ENCODE data around the gene DOK4. TPM values are rescaled to one million over a fixed set of nuclear protein-coding genes. Genes with fewer than 3 reads are reported as not detected.

The DOK4 gene
- total and polyA plus RNA-seq, 5 donors from 2014 or later = 0.99 to 1.8 (median 1.2) TPM

DNA sequence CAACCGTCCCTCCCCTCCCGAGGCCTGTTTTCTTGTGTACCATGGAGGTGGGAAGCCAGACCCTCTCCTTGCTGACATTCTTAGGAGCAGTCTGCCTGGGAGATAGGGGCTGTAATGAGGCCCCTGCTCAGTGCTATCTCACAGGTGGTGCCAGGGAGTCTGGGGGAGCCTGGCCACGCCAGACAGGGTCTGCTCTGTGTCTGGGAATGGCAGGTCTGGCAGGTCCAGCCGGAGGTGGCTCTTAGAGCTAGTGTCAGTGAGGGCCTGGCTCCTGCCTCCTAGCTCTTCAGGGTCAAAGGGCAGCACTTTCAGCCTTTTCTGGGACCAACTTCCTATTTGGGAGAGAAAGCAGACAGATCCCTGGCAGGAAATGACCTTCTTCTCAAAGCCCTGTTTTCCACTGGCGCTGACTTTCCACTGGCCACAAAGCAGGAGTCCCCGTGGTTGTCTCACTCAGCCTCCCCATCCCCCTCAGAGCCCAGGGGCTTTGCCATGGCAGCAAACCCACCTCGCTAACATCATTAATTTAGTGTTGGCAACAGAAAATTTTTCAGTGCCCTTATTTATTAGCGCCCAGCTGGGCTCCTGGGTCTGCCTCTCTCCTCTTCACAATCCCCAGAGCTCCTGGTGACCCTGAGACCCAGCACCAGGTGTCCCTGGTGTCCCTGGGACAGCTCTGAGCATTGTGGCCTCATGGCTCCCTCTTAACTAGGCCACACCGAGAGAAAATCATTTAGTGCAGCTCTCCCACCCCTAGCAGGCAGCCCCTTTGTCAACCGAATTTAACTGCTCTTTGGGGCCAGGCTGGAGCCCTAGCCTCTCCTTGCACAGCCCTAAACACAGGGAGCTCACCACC, 24.0 kb upstream of the DOK4 start:
- Histone ChIP-seq H3K4me1 (ENCODE audit: control insufficient read depth, insufficient read depth, low read length, poor library complexity, severe bottlenecking) (no peaks in the 10 kb centered on the region), H3K36me3 (ENCODE audit: control insufficient read depth, insufficient read depth, low read length) (no peaks in the 10 kb centered on the region), H3K27ac (ENCODE audit: insufficient read depth, low read length, poor library complexity, severe bottlenecking) (no peak overlapping the region), H3K9me3 (ENCODE audit: control insufficient read depth in 2 of 2, low read length in 2 of 2) (no peaks in the 10 kb centered on the region), H3K4me3 (ENCODE audit: low read depth, low read length) (no peak overlapping the region), H3K27me3 (ENCODE audit: control insufficient read depth, insufficient read depth, low read length) (no peaks in the 10 kb centered on the region)
- Mint-ChIP-seq H3K4me3 (no peak overlapping the region), H3K36me3 (peaks cover 17% of the 10 kb centered on the region), H3K27me3 (peaks cover 5% of the 10 kb centered on the region), H3K27ac (no peak overlapping the region), H3K4me1 (no peaks in the 10 kb centered on the region), H3K9me3 (no peaks in the 10 kb centered on the region)
- no peak for DNase-seq
- ATAC-seq (ENCODE audit: low read depth in 2 of 2) = no peak

DNA sequence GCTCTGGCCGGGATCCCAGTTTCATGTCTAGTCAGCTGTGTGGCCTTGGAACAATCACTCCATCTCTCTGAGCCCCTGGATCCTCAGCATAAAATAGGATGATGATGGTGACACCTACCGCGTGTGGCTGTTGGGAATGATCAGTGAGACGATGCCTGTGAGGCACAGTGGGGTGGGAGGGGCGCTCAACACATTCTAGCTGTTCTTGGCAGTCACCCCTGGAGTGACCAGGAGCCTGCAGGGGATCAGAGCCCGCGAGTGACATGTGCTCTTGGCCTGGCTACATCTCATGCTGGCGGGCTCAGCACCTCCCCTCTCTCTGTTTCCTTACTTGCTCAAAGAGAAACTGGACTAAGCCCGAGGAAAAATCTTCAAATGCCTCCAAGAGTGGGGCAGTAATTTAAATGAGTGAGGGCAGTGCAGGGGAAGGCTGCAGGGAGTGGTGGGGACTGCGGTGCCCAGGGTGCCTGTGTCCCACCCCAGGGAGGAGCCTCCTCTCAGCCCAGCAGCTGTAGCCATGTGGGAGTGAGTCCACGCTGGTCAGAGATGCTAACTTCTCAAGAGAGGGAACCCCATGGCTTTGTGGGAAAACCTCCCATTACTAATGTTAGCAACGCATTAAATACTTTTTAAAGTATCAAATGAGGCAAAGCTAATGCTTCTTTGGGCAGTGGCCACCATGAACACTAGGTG, 23.1 kb upstream of the DOK4 start:
- Mint-ChIP-seq H3K27me3 (peaks cover 5% of the 10 kb centered on the region), H3K4me1 (no peaks in the 10 kb centered on the region), H3K27ac (no peak overlapping the region), H3K4me3 (no peak overlapping the region), H3K9me3 (no peaks in the 10 kb centered on the region), H3K36me3 (peaks cover 14% of the 10 kb centered on the region)
- Histone ChIP-seq H3K27me3 (ENCODE audit: control insufficient read depth, insufficient read depth, low read length) (no peaks in the 10 kb centered on the region), H3K27ac (ENCODE audit: insufficient read depth, low read length, poor library complexity, severe bottlenecking) (no peak overlapping the region), H3K9me3 (ENCODE audit: control insufficient read depth in 2 of 2, low read length in 2 of 2) (no peaks in the 10 kb centered on the region), H3K4me3 (ENCODE audit: low read depth, low read length) (no peak overlapping the region), H3K4me1 (ENCODE audit: control insufficient read depth, insufficient read depth, low read length, poor library complexity, severe bottlenecking) (no peaks in the 10 kb centered on the region), H3K36me3 (ENCODE audit: control insufficient read depth, insufficient read depth, low read length) (no peaks in the 10 kb centered on the region)
- ATAC-seq (ENCODE audit: low read depth in 2 of 2) (no peak), DNase-seq (no peak)

DNA sequence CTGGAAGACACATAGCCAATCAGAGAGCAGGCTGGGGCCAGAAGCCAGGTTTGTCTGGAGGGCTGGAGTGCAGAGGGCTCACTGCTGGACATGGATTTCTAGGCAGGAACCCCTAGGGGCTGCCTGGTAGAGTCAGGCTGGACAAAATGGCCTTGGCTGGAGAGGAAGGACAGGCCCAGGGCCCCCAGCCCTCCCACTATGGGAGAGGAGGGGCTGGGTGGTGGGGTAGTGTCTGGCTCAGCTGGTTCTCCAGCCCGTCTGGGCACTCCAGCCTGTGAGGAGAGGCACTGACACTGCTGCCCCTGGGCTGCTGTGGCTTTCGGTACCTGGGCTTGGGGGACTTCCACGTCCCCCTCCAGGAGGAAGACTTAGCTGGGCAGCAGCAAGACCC, 21.7 kb upstream of the DOK4 start:
- Mint-ChIP-seq H3K4me3 (no peak overlapping the region), H3K4me1 (no peaks in the 10 kb centered on the region), H3K9me3 (no peaks in the 10 kb centered on the region), H3K27me3 (peaks cover 5% of the 10 kb centered on the region), H3K36me3 (peaks cover 3% of the 10 kb centered on the region), H3K27ac (no peak overlapping the region)
- Histone ChIP-seq H3K36me3 (ENCODE audit: control insufficient read depth, insufficient read depth, low read length) (no peaks in the 10 kb centered on the region), H3K27ac (ENCODE audit: insufficient read depth, low read length, poor library complexity, severe bottlenecking) (no peak overlapping the region), H3K4me1 (ENCODE audit: control insufficient read depth, insufficient read depth, low read length, poor library complexity, severe bottlenecking) (no peaks in the 10 kb centered on the region), H3K9me3 (ENCODE audit: control insufficient read depth in 2 of 2, low read length in 2 of 2) (no peaks in the 10 kb centered on the region), H3K4me3 (ENCODE audit: low read depth, low read length) (no peak overlapping the region), H3K27me3 (ENCODE audit: control insufficient read depth, insufficient read depth, low read length) (no peaks in the 10 kb centered on the region)
- DNase-seq = no peak
- ATAC-seq (ENCODE audit: low read depth in 2 of 2) = no peak

DNA sequence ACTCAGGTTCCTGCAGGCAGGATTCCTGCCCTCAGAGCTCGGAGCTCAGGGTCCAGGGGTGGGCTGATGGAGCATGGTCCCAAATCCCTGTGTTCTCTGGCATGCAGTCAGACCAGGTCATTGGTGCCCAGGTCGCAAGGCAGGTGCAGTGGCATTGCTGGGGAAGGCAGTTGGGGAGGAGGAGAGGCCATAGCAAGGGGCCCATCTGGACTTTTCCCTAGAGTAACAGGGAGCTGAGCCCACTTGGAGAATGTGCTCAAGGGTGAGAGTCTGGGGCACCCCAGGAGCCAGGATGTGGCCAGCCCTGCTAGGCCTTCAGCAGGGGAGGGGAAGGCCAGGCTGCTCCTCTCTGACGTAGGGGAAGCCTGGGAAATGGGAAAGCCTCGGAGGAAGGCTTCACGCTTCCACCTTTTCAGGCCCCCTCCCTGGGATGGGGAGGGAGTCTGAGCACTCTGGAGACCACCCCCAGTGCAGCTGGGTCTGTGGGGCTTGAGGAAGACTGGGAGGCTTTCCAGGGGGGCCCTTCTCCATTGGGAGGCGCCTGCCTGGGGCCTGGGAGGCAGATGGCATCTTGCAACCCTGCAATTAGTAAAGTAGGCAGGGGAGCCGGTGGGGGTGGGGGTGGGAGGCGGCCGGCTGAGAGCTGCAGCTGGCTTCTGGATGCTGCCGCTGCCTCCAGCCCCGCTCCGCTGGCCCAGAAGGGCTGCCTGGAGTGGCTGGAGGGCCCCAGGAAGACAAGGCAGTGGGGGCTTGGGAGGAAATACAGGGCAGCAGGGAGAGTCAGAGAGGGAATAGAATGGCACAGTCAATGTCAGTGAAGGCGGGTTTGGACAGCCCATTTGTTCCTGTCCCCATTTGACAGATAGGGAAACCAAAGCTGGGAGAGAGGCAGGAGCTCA, 21.1 kb upstream of the DOK4 start:
- Histone ChIP-seq H3K36me3 (ENCODE audit: control insufficient read depth, insufficient read depth, low read length) (no peaks in the 10 kb centered on the region), H3K27me3 (ENCODE audit: control insufficient read depth, insufficient read depth, low read length) (no peaks in the 10 kb centered on the region), H3K4me1 (ENCODE audit: control insufficient read depth, insufficient read depth, low read length, poor library complexity, severe bottlenecking) (no peaks in the 10 kb centered on the region), H3K4me3 (ENCODE audit: low read depth, low read length) (no peak overlapping the region), H3K9me3 (ENCODE audit: control insufficient read depth in 2 of 2, low read length in 2 of 2) (no peaks in the 10 kb centered on the region), H3K27ac (ENCODE audit: insufficient read depth, low read length, poor library complexity, severe bottlenecking) (no peak overlapping the region)
- H3K9me3 Mint-ChIP-seq = no peaks in the 10 kb centered on the region
- DNase-seq = no peak
- peaks cover 5% of the 10 kb centered on the region for H3K27me3 Mint-ChIP-seq
- H3K4me3 Mint-ChIP-seq = no peak overlapping the region
- no peak for ATAC-seq (ENCODE audit: low read depth in 2 of 2)
- H3K36me3 Mint-ChIP-seq = no peaks in the 10 kb centered on the region
- no peaks in the 10 kb centered on the region for H3K4me1 Mint-ChIP-seq
- H3K27ac Mint-ChIP-seq = no peak overlapping the region

GRCh38 chr16:57505169-57505568, 18.9 kb upstream of the DOK4 start:
- Histone ChIP-seq H3K27ac (ENCODE audit: insufficient read depth, low read length, poor library complexity, severe bottlenecking) (no peak overlapping the region), H3K9me3 (ENCODE audit: control insufficient read depth in 2 of 2, low read length in 2 of 2) (no peaks in the 10 kb centered on the region), H3K4me3 (ENCODE audit: low read depth, low read length) (no peak overlapping the region), H3K4me1 (ENCODE audit: control insufficient read depth, insufficient read depth, low read length, poor library complexity, severe bottlenecking) (no peaks in the 10 kb centered on the region), H3K27me3 (ENCODE audit: control insufficient read depth, insufficient read depth, low read length) (no peaks in the 10 kb centered on the region), H3K36me3 (ENCODE audit: control insufficient read depth, insufficient read depth, low read length) (no peaks in the 10 kb centered on the region)
- no peaks in the 10 kb centered on the region for H3K9me3 Mint-ChIP-seq
- H3K27ac Mint-ChIP-seq = peak overlapping the region in 1 of 3 donors; percentile 74
- no peak for ATAC-seq (ENCODE audit: low read depth in 2 of 2)
- H3K36me3 Mint-ChIP-seq = no peaks in the 10 kb centered on the region
- H3K4me3 Mint-ChIP-seq = no peak overlapping the region
- DNase-seq = no peak
- H3K27me3 Mint-ChIP-seq = peaks cover 5% of the 10 kb centered on the region
- H3K4me1 Mint-ChIP-seq = peaks cover 0 to 6% (median 0%) of the 10 kb centered on the region in 4 donors

GRCh38 chr16:57504491-57504890, 18.2 kb upstream of the DOK4 start:
- no peaks in the 10 kb centered on the region for H3K36me3 Mint-ChIP-seq
- H3K27ac Mint-ChIP-seq = no peak overlapping the region
- no peaks in the 10 kb centered on the region for H3K9me3 Mint-ChIP-seq
- DNase-seq = no peak
- no peak overlapping the region for H3K27ac ChIP-seq (ENCODE audit: insufficient read depth, low read length, poor library complexity, severe bottlenecking)
- H3K4me3 Mint-ChIP-seq = no peak overlapping the region
- H3K4me1 ChIP-seq (ENCODE audit: control insufficient read depth, insufficient read depth, low read length, poor library complexity, severe bottlenecking) = no peaks in the 10 kb centered on the region
- H3K27me3 ChIP-seq (ENCODE audit: control insufficient read depth, insufficient read depth, low read length) = no peaks in the 10 kb centered on the region
- H3K4me1 Mint-ChIP-seq = peaks cover 0 to 6% (median 0%) of the 10 kb centered on the region in 4 donors
- H3K36me3 ChIP-seq (ENCODE audit: control insufficient read depth, insufficient read depth, low read length) = no peaks in the 10 kb centered on the region
- H3K27me3 Mint-ChIP-seq = peaks cover 5% of the 10 kb centered on the region
- no peak overlapping the region for H3K4me3 ChIP-seq (ENCODE audit: low read depth, low read length)
- no peaks in the 10 kb centered on the region for H3K9me3 ChIP-seq (ENCODE audit: control insufficient read depth in 2 of 2, low read length in 2 of 2)
- no peak for ATAC-seq (ENCODE audit: low read depth in 2 of 2)

GRCh38 chr16:57504001-57504400, 17.7 kb upstream of the DOK4 start:
- Mint-ChIP-seq H3K4me1 (peaks cover 0 to 6% (median 0%) of the 10 kb centered on the region in 4 donors), H3K9me3 (no peaks in the 10 kb centered on the region), H3K27me3 (peaks cover 5% of the 10 kb centered on the region), H3K27ac (no peak overlapping the region), H3K4me3 (no peak overlapping the region), H3K36me3 (no peaks in the 10 kb centered on the region)
- no peak overlapping the region for H3K27ac ChIP-seq (ENCODE audit: insufficient read depth, low read length, poor library complexity, severe bottlenecking)
- no peaks in the 10 kb centered on the region for H3K9me3 ChIP-seq (ENCODE audit: control insufficient read depth in 2 of 2, low read length in 2 of 2)
- H3K4me3 ChIP-seq (ENCODE audit: low read depth, low read length) = no peak overlapping the region
- H3K36me3 ChIP-seq (ENCODE audit: control insufficient read depth, insufficient read depth, low read length) = no peaks in the 10 kb centered on the region
- DNase-seq (no peak), ATAC-seq (ENCODE audit: low read depth in 2 of 2) (no peak)
- no peaks in the 10 kb centered on the region for H3K27me3 ChIP-seq (ENCODE audit: control insufficient read depth, insufficient read depth, low read length)
- H3K4me1 ChIP-seq (ENCODE audit: control insufficient read depth, insufficient read depth, low read length, poor library complexity, severe bottlenecking) = no peaks in the 10 kb centered on the region

Data from CD4-positive, CD25-positive, alpha-beta regulatory T cell (primary cell).